Measurements from ENCODE around the gene ASCC1. TPM values are rescaled to one million over a fixed set of nuclear protein-coding genes. Genes with fewer than 3 reads are reported as not detected.

The ASCC1 gene
- total RNA-seq, 1 experiment from 2014 or later: 39.4 TPM

DNA sequence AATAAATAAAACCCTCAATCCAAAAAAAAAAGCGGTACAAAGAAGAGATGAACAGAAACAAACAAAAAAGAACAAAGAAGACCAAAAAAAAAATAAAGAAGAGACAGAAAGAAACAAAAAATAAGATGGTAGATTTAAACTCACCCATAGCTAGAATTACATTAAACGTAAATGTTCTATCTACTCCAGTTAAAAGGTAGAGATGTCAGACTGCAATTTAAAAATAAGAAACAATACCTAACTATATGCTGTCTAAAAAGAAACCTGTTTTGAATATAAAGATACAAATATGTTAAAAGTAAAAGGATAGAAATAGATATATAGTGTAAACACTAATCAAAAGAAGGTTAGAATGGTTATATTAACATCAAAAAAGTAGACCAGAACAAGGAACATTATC is 31.9 kb downstream of the ASCC1 start:
- H3K4me3 ChIP-seq: no peak overlapping the region
- no peaks in the 10 kb centered on the region for H3K9me3 ChIP-seq (replicated peaks)
- no peaks in the 10 kb centered on the region for H3K27me3 ChIP-seq (replicated peaks)
- H3K27ac ChIP-seq: no peak overlapping the region
- H3K4me1 ChIP-seq (replicated peaks): no peaks in the 10 kb centered on the region
- 0 out of 2 replicates have a peak, but pooled peaks cover 4% of the 10 kb centered on the region for H3K36me3 ChIP-seq
- DNase-seq (ENCODE audit: low read depth in 1 of 2, low spot score in 2 of 2): no peak

DNA sequence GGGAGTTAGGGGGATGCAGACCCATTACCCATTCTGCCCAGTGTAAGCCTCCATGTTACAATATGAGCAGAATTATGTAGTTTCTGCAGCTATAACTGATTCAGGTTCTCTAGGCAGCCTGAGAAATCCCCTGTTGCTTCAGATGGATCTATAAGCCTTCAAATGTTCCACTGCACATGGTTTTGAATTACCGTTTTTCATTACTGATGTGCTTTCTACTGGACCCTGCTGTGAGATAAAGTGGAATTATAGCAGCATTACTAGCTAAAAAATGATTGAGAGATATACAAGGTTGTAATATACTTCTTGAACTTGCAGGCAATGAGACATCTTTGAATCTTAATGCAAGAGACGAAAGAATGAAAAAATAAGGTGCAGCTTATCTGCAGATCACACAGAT is 38.6 kb downstream of the ASCC1 start:
- Histone ChIP-seq H3K4me3 (no peak overlapping the region), H3K4me1 (replicated peaks) (peaks cover 48% of the 10 kb centered on the region), H3K36me3 (peaks cover 6% of the 10 kb centered on the region; the same call in 1 of the 2 replicates), H3K9me3 (replicated peaks) (no peaks in the 10 kb centered on the region), H3K27me3 (replicated peaks) (no peaks in the 10 kb centered on the region), H3K27ac (no peak overlapping the region)
- no peak for DNase-seq (ENCODE audit: low read depth in 1 of 2, low spot score in 2 of 2)

DNA sequence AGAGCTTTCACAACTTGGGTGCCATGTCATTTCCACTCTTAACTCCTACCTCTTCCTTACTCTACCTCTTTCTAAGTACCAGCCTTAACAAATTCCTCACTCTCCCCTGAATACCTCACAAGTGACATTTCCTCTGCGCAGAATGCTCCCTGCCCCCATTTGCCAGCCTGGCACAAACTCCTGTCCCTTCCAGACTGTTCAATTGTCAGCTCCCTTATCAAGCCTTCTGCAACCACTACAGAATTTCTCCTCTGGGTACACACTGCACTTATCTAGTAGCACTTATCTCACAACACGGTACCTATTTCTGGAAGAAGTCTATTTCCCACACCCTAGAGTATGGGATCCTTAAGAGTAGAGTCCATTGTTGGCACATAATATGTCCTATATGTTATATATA is 39.4 kb downstream of the ASCC1 start:
- Histone ChIP-seq H3K4me1 (replicated peaks) (peaks cover 55% of the 10 kb centered on the region), H3K4me3 (no peak overlapping the region), H3K27ac (peak overlapping the region; percentile 75; the same call in 1 of the 2 replicates), H3K36me3 (peaks cover 8% of the 10 kb centered on the region; the same call in 1 of the 2 replicates), H3K9me3 (replicated peaks) (0 out of 2 replicates have a peak, but pooled peaks cover 1% of the 10 kb centered on the region), H3K27me3 (replicated peaks) (no peaks in the 10 kb centered on the region)
- DNase-seq (ENCODE audit: low read depth in 1 of 2, low spot score in 2 of 2): no peak

DNA sequence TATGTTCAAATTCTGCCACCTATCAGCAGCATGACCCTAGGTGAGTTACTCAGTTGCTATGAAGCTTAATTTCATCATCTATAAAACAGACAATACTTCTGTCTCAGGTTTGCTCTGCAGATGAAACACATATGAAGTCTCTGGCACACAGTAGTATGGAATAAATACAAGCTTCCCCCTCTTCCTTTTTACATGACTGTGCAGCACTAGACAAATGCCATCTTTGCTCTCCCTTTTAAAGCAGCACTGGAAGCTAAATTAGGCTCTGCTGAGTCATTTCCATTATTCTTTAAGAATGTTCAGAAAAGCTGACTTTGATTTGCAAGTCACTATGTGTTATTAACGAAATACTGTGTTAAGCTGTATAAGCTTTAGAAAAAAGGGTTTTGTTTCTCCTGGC is 40.9 kb downstream of the ASCC1 start:
- Histone ChIP-seq H3K4me1 (replicated peaks) (peaks cover 70% of the 10 kb centered on the region), H3K27me3 (replicated peaks) (no peaks in the 10 kb centered on the region), H3K4me3 (no peak overlapping the region), H3K9me3 (replicated peaks) (peaks cover 5% of the 10 kb centered on the region; the same call in 1 of the 2 replicates), H3K27ac (peak overlapping the region; percentile 75), H3K36me3 (peaks cover 12% of the 10 kb centered on the region; the same call in 1 of the 2 replicates)
- DNase-seq (ENCODE audit: low read depth in 1 of 2, low spot score in 2 of 2): peak in 1 of 2 experiments; percentile 71

DNA sequence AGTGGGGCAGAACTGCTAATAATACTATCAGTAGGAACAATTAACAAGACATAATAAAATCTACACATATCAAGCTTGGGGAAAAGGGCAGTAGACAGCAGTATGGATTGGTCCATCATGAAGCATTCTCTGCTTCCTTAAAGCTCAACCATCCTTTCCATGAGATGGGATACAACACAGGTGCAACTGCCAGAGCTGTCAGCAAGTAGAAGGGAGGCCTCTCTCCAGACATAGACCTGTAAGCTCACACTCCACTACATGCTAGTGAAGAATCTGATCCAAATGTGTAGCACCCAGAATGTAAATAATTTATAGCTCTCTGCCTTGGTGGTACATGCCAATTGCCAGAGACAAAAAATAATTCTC is 41.8 kb downstream of the ASCC1 start:
- H3K27me3 ChIP-seq (replicated peaks): no peaks in the 10 kb centered on the region
- H3K9me3 ChIP-seq (replicated peaks): peaks cover 5% of the 10 kb centered on the region; the same call in 1 of the 2 replicates
- H3K4me1 ChIP-seq (replicated peaks): peaks cover 76% of the 10 kb centered on the region
- peak overlapping the region; percentile 75 for H3K27ac ChIP-seq
- no peak overlapping the region for H3K4me3 ChIP-seq
- DNase-seq (ENCODE audit: low read depth in 1 of 2, low spot score in 2 of 2): no peak
- H3K36me3 ChIP-seq: peaks cover 12% of the 10 kb centered on the region; the same call in 1 of the 2 replicates

DNA sequence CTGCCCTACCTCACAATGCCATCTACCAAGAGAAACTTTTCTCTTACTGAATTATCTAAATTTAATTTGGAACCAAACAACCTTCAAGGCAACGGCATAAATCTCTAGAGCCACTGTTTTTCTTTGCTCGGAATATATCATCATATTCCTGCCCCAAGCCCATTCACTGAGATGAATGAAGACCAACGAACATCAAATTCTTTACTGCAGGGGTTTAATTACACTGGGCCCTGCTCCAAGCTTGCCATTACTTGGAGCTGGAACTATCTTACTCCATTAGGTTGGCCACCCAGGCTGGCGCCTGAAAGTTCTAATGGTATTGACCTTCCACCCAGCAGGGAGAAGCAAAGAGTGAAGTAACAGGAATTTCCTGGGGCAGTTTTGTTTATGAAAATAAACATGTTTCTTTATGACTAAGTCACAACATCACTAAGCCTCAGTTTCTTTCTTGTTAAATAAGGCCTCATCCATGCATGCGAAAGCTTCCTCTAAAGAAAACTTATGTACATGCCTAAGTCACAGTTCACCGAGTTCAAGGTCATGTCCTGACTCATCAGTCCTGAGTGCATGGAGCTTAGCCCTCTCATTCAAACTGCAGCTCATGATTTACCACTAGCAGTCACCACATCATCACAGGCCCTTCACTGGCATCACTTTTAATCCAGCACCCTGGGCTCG is 42.3 kb downstream of the ASCC1 start:
- Histone ChIP-seq H3K4me3 (no peak overlapping the region), H3K9me3 (replicated peaks) (peaks cover 5% of the 10 kb centered on the region; the same call in 1 of the 2 replicates), H3K27ac (peak overlapping the region; percentile 86), H3K27me3 (replicated peaks) (no peaks in the 10 kb centered on the region), H3K4me1 (replicated peaks) (peaks cover 81% of the 10 kb centered on the region), H3K36me3 (peaks cover 12% of the 10 kb centered on the region; the same call in 1 of the 2 replicates)
- DNase-seq (ENCODE audit: low read depth in 1 of 2, low spot score in 2 of 2): peak; percentile 95

DNA sequence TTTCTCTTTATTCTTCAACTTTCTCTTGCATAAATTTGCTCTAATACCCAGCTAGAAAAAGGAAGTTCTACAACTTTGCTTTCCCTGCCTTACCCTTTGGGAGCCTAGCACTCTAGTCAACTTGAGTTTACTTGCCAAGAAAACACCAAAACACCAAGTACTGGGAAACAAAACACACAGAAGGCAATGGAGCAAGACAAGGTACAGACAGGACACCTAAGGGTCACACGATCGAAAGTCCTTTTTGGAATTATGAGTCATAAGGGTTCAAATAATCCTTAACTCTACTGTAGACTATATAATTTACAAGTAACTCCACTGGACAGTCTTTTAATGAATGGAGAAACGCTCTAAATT is 42.8 kb downstream of the ASCC1 start:
- Histone ChIP-seq H3K4me1 (replicated peaks) (peaks cover 86% of the 10 kb centered on the region), H3K4me3 (no peak overlapping the region), H3K36me3 (peaks cover 12% of the 10 kb centered on the region; the same call in 1 of the 2 replicates), H3K27me3 (replicated peaks) (no peaks in the 10 kb centered on the region), H3K27ac (peak overlapping the region; percentile 86), H3K9me3 (replicated peaks) (peaks cover 5% of the 10 kb centered on the region; the same call in 1 of the 2 replicates)
- no peak for DNase-seq (ENCODE audit: low read depth in 1 of 2, low spot score in 2 of 2)

DNA sequence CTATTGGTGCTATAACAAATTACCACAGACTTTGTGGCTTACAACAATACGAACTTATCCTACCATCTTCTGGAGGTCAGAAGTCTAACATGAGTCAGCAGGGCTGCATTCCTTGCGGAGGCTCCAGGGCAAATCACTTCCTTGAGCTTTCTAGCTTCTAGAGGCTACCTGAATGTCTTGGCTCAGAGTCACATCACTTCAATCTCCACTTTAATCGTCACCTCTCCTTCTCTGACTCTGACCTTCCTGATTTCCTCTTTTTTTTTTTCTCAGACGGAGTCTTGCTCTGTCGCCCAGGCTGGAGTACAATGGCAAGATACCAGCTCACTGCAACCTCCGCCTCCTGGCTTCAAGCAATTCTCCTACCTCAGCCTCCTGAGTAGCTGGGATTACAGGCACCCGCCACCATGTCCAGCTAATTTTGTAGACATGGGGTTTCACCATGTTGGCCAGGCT is 44.9 kb downstream of the ASCC1 start:
- Histone ChIP-seq H3K4me3 (no peak overlapping the region), H3K27me3 (replicated peaks) (no peaks in the 10 kb centered on the region), H3K4me1 (replicated peaks) (peaks cover 72% of the 10 kb centered on the region), H3K27ac (peak overlapping the region; percentile 84), H3K9me3 (replicated peaks) (peaks cover 5% of the 10 kb centered on the region; the same call in 1 of the 2 replicates), H3K36me3 (peaks cover 6% of the 10 kb centered on the region; the same call in 1 of the 2 replicates)
- peak; percentile 90 for DNase-seq (ENCODE audit: low read depth in 1 of 2, low spot score in 2 of 2)

DNA sequence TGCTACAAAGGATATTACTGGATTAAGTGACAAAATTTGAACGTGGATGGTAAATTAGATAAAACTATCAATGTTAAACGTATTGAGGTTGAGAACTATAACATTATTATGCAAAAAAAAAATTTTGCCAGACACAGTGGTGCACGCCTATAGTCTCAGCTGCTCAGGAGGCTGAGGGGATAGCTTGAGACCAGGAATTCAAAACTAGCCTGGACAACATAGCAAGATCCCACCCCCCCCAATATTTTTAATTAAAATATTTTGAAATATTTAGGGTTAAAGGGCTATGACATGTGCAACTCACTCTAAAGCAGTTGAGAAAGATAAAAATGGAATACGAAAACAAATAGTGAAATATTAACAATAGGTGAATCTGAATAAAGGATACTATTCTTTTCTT is 45.3 kb downstream of the ASCC1 start:
- H3K9me3 ChIP-seq (replicated peaks): peaks cover 5% of the 10 kb centered on the region; the same call in 1 of the 2 replicates
- peaks cover 6% of the 10 kb centered on the region; the same call in 1 of the 2 replicates for H3K36me3 ChIP-seq
- H3K27me3 ChIP-seq (replicated peaks): no peaks in the 10 kb centered on the region
- no peak for DNase-seq (ENCODE audit: low read depth in 1 of 2, low spot score in 2 of 2)
- H3K4me1 ChIP-seq (replicated peaks): peaks cover 67% of the 10 kb centered on the region
- H3K4me3 ChIP-seq: no peak overlapping the region
- H3K27ac ChIP-seq: peak overlapping the region; percentile 84

DNA sequence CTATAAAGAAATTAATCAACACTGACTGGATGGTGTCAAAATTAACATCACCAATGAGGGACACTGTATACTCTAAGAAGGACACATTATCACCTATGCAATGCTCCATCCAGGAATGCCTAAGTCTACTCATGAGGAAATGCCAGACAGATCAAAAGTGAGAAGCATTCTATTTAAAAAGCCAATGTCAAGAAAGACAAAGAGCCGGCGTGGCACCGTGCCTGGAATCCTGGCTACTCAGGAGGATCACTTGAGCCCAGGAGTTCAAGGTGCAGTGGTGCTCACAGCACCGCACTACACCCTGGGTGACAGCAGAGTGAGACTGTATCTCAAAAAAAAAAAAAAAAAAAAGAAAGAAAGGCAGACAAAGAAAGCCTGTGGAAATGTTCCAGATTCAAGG is 45.8 kb downstream of the ASCC1 start:
- Histone ChIP-seq H3K27me3 (replicated peaks) (no peaks in the 10 kb centered on the region), H3K9me3 (replicated peaks) (peaks cover 5% of the 10 kb centered on the region; the same call in 1 of the 2 replicates), H3K36me3 (peaks cover 6% of the 10 kb centered on the region; the same call in 1 of the 2 replicates), H3K27ac (peak overlapping the region; percentile 84), H3K4me3 (no peak overlapping the region), H3K4me1 (replicated peaks) (peaks cover 63% of the 10 kb centered on the region)
- peak in 1 of 2 experiments; percentile 25 for DNase-seq (ENCODE audit: low read depth in 1 of 2, low spot score in 2 of 2)

DNA sequence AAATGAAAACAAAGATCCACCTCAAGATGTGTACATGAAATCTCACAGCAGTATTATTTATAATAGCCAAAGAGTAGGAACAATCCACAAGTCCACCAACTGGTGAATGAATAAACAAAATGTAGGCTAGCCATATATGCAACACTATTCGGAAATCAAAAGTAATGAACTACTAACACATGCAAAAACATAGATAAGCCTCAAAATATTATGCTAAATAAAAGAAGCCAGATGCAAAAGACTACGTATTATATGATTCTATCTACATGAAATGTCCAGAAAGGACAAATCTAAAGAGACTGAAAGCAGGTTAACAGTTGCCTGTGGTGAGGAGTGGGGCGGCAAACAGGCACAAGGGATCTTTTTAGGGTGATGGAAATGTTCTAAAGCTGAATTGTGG is 49.0 kb downstream of the ASCC1 start:
- DNase-seq (ENCODE audit: low read depth in 1 of 2, low spot score in 2 of 2): no peak
- Histone ChIP-seq H3K4me1 (replicated peaks) (peaks cover 45% of the 10 kb centered on the region), H3K36me3 (peaks cover 6% of the 10 kb centered on the region; the same call in 1 of the 2 replicates), H3K27ac (no peak overlapping the region), H3K9me3 (replicated peaks) (peaks cover 5% of the 10 kb centered on the region; the same call in 1 of the 2 replicates), H3K27me3 (replicated peaks) (no peaks in the 10 kb centered on the region), H3K4me3 (no peak overlapping the region)

DNA sequence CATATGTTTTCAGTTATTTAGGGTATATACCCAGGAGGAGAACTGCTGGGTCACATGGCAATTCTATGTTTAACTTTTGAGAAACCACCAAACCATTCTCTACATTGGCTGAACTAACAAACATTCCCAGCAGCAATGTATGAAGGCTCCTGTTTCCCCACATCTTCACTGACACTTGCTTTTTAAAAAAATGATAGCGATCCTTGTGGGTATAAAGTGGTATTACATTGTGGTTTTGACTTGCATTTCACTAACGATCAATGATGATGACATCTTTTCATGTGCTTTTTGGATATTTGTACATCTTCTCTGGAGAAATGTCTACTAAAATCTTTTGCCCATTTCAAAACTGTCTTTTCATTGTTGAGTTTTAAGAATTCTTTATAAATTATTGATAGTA is 51.5 kb downstream of the ASCC1 start:
- H3K27ac ChIP-seq: no peak overlapping the region
- no peak overlapping the region for H3K4me3 ChIP-seq
- H3K9me3 ChIP-seq (replicated peaks): no peaks in the 10 kb centered on the region
- H3K36me3 ChIP-seq: no peaks in the 10 kb centered on the region
- peak in 1 of 2 experiments; percentile 19 for DNase-seq (ENCODE audit: low read depth in 1 of 2, low spot score in 2 of 2)
- H3K27me3 ChIP-seq (replicated peaks): no peaks in the 10 kb centered on the region
- peaks cover 20% of the 10 kb centered on the region for H3K4me1 ChIP-seq (replicated peaks)

DNA sequence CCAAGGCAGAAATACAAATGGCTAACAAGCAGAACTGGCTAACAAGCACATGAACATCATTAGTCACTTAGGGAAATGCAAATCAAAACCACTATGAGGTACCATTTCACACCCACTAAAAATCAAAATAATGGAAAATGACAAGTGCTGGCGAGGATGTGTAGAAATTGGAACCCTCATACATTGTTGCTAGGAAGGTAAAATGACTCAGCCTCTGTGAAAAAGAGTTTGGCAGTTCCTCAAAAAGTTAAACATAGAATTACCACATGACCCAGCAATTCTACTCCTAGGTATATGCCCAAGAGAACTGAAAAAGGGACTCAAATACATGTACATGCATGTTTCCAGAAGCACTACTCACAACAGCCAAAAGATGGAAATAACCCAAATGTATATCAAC is 53.1 kb downstream of the ASCC1 start:
- DNase-seq (ENCODE audit: low read depth in 1 of 2, low spot score in 2 of 2): no peak

DNA sequence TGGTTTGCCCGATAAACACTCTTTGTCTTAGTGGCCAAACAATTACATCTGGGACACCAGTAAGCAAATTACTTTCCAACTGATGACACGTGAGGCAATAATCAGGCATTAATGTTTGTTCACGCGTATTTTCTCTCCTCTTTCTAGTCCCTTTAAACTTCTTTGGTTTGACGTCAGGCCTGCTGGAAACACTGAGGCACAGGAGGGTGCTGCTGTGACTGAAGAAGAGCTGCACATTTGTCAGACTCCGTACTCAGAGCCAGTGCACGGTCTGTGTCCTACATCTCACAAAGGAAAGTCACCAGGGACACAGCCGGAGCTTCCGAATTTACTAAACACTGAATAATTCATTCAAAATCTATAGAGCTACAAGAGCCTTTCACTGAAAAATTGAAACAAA is 57.9 kb downstream of the ASCC1 start:
- DNase-seq (ENCODE audit: low read depth in 1 of 2, low spot score in 2 of 2): no peak
- no peaks in the 10 kb centered on the region for H3K27me3 ChIP-seq (replicated peaks)
- H3K9me3 ChIP-seq (replicated peaks): no peaks in the 10 kb centered on the region
- H3K4me1 ChIP-seq (replicated peaks): peaks cover 3% of the 10 kb centered on the region
- no peak overlapping the region for H3K27ac ChIP-seq
- H3K36me3 ChIP-seq: no peaks in the 10 kb centered on the region
- no peak overlapping the region for H3K4me3 ChIP-seq

More for the DNA sequence above, 53.1 kb downstream of the ASCC1 start:
- no peaks in the 10 kb centered on the region for H3K9me3 ChIP-seq (replicated peaks)
- no peak overlapping the region for H3K4me3 ChIP-seq
- no peaks in the 10 kb centered on the region for H3K27me3 ChIP-seq (replicated peaks)
- H3K27ac ChIP-seq: no peak overlapping the region
- peaks cover 10% of the 10 kb centered on the region for H3K4me1 ChIP-seq (replicated peaks)
- H3K36me3 ChIP-seq: no peaks in the 10 kb centered on the region

All from SJSA1 (cell line).